ENCODE results near the gene TTC4. TPM values are rescaled to one million over a fixed set of nuclear protein-coding genes. Genes with fewer than 3 reads are reported as not detected.

The TTC4 gene
- polyA plus RNA-seq, 1 experiment: 22.7 TPM

DNA sequence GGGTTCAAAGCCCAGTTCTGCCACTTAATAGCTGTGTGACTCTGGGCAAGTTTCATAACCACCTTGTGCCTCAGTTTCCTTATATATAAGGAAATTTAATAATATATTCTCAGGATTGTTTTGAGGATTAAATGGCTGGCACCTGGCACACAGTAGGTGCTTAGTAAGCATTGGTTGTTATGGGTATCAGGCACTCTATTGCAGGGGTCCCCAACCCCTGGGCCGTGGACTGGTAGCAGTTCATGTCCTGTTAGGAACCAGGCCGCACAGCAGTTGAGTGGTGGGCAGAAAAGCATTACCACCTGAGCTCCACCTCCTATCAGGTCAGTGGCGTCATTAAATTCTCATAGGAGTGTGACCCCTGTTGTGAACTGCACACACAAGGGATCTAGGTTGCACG lies 30.2 kb downstream of the TTC4 start:
- Histone ChIP-seq H3K4me3 (ENCODE audit: low read depth, low read length) (no peak overlapping the region), H3K9me3 (ENCODE audit: control insufficient read depth, insufficient read depth, low read length) (no peaks in the 10 kb centered on the region), H3K27ac (ENCODE audit: low read depth, low read length) (no peak overlapping the region), H3K27me3 (ENCODE audit: control insufficient read depth, insufficient read depth, low read length) (peaks cover 11% of the 10 kb centered on the region)
- DNase-seq (ENCODE audit: low read depth, low spot score): no peak
- CTCF ChIA-PET: no interaction called here
- POLR2A ChIA-PET: no interaction called here
- TF ChIP-seq, protein P1, sequence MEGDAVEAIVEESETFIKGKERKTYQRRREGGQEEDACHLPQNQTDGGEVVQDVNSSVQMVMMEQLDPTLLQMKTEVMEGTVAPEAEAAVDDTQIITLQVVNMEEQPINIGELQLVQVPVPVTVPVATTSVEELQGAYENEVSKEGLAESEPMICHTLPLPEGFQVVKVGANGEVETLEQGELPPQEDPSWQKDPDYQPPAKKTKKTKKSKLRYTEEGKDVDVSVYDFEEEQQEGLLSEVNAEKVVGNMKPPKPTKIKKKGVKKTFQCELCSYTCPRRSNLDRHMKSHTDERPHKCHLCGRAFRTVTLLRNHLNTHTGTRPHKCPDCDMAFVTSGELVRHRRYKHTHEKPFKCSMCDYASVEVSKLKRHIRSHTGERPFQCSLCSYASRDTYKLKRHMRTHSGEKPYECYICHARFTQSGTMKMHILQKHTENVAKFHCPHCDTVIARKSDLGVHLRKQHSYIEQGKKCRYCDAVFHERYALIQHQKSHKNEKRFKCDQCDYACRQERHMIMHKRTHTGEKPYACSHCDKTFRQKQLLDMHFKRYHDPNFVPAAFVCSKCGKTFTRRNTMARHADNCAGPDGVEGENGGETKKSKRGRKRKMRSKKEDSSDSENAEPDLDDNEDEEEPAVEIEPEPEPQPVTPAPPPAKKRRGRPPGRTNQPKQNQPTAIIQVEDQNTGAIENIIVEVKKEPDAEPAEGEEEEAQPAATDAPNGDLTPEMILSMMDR (IDR thresholded peaks at IDR 0.05; ENCODE audit: low read depth, low read length): no peak

DNA sequence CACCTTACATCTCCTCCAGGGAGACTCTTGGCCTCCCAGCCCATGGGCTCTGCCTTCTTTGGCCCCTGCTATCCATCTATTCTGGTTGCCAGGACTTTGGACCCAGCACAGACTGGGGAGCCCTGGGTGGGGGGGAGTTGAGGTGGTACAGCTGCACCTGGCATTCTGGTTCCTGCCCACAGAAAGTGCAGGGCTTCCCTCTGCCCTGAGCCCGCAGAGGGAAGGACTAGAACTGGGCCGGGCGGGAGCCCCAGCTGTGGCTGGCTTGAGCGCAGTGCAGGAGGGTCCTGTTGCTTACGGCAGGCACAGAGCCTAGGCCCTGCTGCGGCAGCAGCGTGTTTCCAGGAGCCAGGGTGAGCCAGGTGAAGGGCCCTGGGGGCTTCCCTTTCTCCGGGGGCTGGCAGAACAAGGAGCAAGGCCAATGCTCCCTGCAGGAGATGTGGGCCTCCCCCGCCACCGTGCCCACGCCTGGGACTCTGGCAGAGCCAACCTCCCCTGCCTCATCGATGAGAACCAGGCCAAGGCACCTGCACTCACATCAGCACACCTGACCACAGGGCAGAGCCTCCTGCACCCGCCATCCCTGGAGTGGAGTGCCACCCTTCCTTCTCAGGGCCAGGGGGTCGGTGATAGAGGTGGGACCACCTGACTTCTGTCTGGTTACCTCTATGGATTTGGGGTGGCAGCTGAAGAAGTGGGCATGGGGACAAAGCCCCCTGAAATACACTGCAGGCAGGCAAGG lies 32.6 kb downstream of the TTC4 start:
- Histone ChIP-seq H3K27me3 (ENCODE audit: control insufficient read depth, insufficient read depth, low read length) (peaks cover 11% of the 10 kb centered on the region), H3K9me3 (ENCODE audit: control insufficient read depth, insufficient read depth, low read length) (no peaks in the 10 kb centered on the region), H3K27ac (ENCODE audit: low read depth, low read length) (no peak overlapping the region), H3K4me3 (ENCODE audit: low read depth, low read length) (no peak overlapping the region)
- TF ChIP-seq, protein P1 (IDR thresholded peaks at IDR 0.05; ENCODE audit: low read depth, low read length): no peak
- no peak for DNase-seq (ENCODE audit: low read depth, low spot score)
- ChIA-PET CTCF (no interaction called here), POLR2A (no interaction called here)

DNA sequence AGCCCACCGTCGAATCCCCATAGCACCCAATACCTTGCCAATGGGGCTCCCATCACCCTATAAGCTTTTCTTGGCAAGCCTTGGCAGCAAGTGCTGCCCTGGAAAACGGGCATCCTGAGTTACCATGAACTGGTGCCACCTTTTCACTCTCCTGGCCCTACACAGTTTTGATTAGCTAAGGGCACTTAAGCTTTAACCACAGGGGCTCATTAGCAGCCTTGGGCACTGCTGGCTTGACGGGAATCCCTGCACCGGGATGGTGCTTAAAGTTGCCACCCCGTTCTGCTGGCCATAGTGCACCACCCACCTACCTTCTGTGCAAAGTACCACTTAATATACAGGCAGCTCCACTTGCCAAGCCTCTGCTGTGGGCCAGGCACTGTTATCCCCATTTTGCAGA lies 34.9 kb downstream of the TTC4 start:
- H3K27me3 ChIP-seq (ENCODE audit: control insufficient read depth, insufficient read depth, low read length): peaks cover 11% of the 10 kb centered on the region
- POLR2A ChIA-PET: interaction anchor here (0.6 kb wide), 1 partner anchor 61 kb away, joined by 5 read pairs; no protein-coding TSS in a partner anchor
- H3K27ac ChIP-seq (ENCODE audit: low read depth, low read length): no peak overlapping the region
- CTCF ChIA-PET: no interaction called here
- DNase-seq (ENCODE audit: low read depth, low spot score): no peak
- TF ChIP-seq, protein P1 (IDR thresholded peaks at IDR 0.05; ENCODE audit: low read depth, low read length): no peak
- H3K4me3 ChIP-seq (ENCODE audit: low read depth, low read length): no peak overlapping the region
- no peaks in the 10 kb centered on the region for H3K9me3 ChIP-seq (ENCODE audit: control insufficient read depth, insufficient read depth, low read length)

DNA sequence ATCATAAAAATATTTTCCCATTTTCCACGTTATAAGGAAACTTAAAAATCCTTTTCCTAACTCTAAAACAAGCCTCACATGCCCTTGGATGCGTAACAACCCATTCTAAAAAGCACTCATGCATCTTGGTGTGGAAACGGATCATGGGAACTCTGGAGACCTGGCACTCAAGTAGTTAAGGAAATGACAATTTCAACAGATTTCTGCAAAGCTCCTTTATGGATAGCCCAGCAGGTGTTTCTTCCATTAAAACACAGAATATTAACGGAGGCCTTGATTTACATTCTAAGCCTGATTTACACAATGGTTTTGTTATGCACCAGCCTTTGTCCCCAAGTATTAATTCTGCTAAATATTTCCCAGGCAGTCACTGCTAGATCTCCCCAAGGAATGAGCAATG lies 35.8 kb downstream of the TTC4 start:
- TF ChIP-seq, protein P1 (IDR thresholded peaks at IDR 0.05; ENCODE audit: low read depth, low read length): no peak
- ChIA-PET POLR2A (no interaction called here), CTCF (no interaction called here)
- Histone ChIP-seq H3K27me3 (ENCODE audit: control insufficient read depth, insufficient read depth, low read length) (peaks cover 11% of the 10 kb centered on the region), H3K9me3 (ENCODE audit: control insufficient read depth, insufficient read depth, low read length) (no peaks in the 10 kb centered on the region), H3K4me3 (ENCODE audit: low read depth, low read length) (no peak overlapping the region), H3K27ac (ENCODE audit: low read depth, low read length) (no peak overlapping the region)
- no peak for DNase-seq (ENCODE audit: low read depth, low spot score)

DNA sequence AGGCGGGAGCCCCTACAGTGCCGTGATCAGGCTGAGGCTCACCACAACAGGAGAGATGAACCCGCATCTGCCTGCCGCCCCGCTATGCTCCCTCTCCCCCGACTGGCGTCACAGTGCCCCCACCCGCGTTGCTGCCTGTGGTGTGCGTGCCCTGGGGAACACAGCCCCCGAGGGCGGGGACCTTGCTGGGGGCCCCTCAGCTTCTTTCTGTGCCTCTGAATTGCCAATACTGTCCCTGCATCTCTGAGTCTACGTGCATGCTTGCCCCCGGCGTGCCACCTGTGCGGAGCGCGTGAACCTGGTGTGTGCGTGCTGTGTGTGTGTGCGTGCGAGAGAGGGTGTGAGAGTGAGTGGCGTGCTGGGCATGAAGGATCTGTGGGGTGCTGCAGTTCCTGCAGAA lies 38.4 kb downstream of the TTC4 start:
- TF ChIP-seq, protein P1 (IDR thresholded peaks at IDR 0.05; ENCODE audit: low read depth, low read length): no peak
- Histone ChIP-seq H3K4me3 (ENCODE audit: low read depth, low read length) (no peak overlapping the region), H3K9me3 (ENCODE audit: control insufficient read depth, insufficient read depth, low read length) (no peaks in the 10 kb centered on the region), H3K27ac (ENCODE audit: low read depth, low read length) (no peak overlapping the region), H3K27me3 (ENCODE audit: control insufficient read depth, insufficient read depth, low read length) (peaks cover 8% of the 10 kb centered on the region)
- DNase-seq (ENCODE audit: low read depth, low spot score): no peak
- ChIA-PET POLR2A (no interaction called here), CTCF (no interaction called here)

Measured in AG04450 (cell line).